Smooth muscle cell (in vitro differentiated cells): Measurements from ENCODE around the gene PPEF1. TPM values are rescaled to one million over a fixed set of nuclear protein-coding genes. Genes with fewer than 3 reads are reported as not detected.

Experiments used
- DNase-seq: peaks from one replicate; lab custom pipeline; 2025; ENCODE audit not compliant: unreplicated experiment; lab: John Stamatoyannopoulos, UW
- H2AFZ ChIP-seq: fragments of 200-600 bp; sonication (generic); 2 replicates; pipeline ENCODE4 v1.6.0; 2016; ENCODE audit warnings: antibody characterized with exemption, low read depth, mild to moderate bottlenecking
- H3F3A ChIP-seq: fragments of 200-600 bp; sonication (generic); 2 replicates; pipeline ENCODE4 v1.6.0; 2017; ENCODE audit warnings: antibody characterized with exemption, low read depth
- H3K27ac ChIP-seq: fragments of 200-600 bp; sonication (generic); 2 replicates; pipeline ENCODE4 v1.5.1; 2016; ENCODE audit warnings: low read depth, mild to moderate bottlenecking
- H3K27me3 ChIP-seq: fragments of 200-600 bp; sonication (generic); 2 replicates; pipeline ENCODE4 v1.6.1; 2016; ENCODE audit warnings: low read depth, mild to moderate bottlenecking
- H3K36me3 ChIP-seq: fragments of 200-600 bp; sonication (generic); 2 replicates; pipeline ENCODE4 v1.5.1; 2016; ENCODE audit warnings: low read depth
- H3K4me1 ChIP-seq: fragments of 200-600 bp; sonication (generic); 2 replicates; pipeline ENCODE4 v1.5.1; 2016; ENCODE audit warnings: low read depth
- H3K4me2 ChIP-seq: fragments of 200-600 bp; sonication (generic); 2 replicates; pipeline ENCODE4 v1.6.0; 2016; ENCODE audit warnings: mild to moderate bottlenecking
- H3K4me3 ChIP-seq: fragments of 200-600 bp; sonication (generic); 2 replicates; pipeline ENCODE4 v1.5.1; 2016; ENCODE audit warnings: mild to moderate bottlenecking
- H3K79me2 ChIP-seq: fragments of 200-600 bp; sonication (generic); 2 replicates; pipeline ENCODE4 v1.6.0; 2016; ENCODE audit warnings: low read depth, mild to moderate bottlenecking
- H3K9ac ChIP-seq: fragments of 200-600 bp; sonication (generic); 2 replicates; pipeline ENCODE4 v1.6.0; 2016; ENCODE audit warnings: low read depth
- H3K9me3 ChIP-seq: fragments of 200-600 bp; sonication (generic); replicated peaks from 2 replicates; pipeline ENCODE4 v1.5.1; 2016; ENCODE audit warnings: low read depth
- H4K20me1 ChIP-seq: fragments of 200-600 bp; sonication (generic); 2 replicates; pipeline ENCODE4 v1.6.0; 2016; ENCODE audit warnings: low read depth
- WGBS: methylation state at CpG from one replicate; pipeline ENCODE4 v1.1.7; 2016; ENCODE audit warnings: low lambda C conversion rate; 5-methylcytosine and 5-hydroxymethylcytosine counted together
- polyA plus RNA-seq: library from polyadenylated mRNA; unstranded; fragments of >200 nt; fragmentation: Nextera tagmentation; extraction: Ambion mirVana; gene quantifications from 2 replicates; pipeline ENCODE4 v1.2.1, GENCODE V29; 2016
- total RNA-seq: library from RNA; depleted of rRNA; stranded (reverse); fragments of >200 nt; gene quantifications from 2 replicates; pipeline ENCODE4 v1.2.3, GENCODE V29; 2014
- TF ChIP-seq, protein P1 (sequence below): fragments of 200-600 bp; sonication (generic); IDR thresholded peaks from 2 replicates; pipeline ENCODE4 v1.5.1; 2017; ENCODE audit warnings: borderline replicate concordance, mild to moderate bottlenecking, antibody characterized with exemption; ENCODE audit not compliant: insufficient read depth, poor library complexity, severe bottlenecking

PPEF1 gene
- total and polyA plus RNA-seq, 2 experiments from 2014 or later: 0.32 to 0.40 TPM

DNA sequence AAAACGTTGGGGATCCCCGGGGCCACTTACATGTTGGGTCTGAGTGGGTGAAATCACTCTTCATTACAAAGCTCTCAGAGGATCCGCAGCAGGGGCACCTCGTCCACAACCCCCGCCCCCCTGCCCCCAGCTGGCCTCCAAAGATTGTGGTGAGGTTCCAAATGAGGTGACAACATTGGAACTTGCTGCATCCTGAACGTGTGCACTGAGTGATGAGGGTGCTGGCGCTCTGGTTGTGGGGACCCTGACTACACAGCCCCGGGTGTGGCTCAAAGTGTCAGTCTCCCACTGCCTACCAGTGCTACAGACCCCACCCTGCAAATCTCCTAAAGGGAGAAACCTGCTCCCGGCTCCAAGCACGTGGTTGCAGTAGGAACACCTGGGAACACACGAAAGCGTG, 164.5 kb downstream of the PPEF1 start:
- no peak overlapping the region for H3K4me3 ChIP-seq
- H3K36me3 ChIP-seq: no peaks in the 10 kb centered on the region
- WGBS: 67% methylated on average over 12 of the region's 12 CpGs
- no peaks in the 10 kb centered on the region for H3K9me3 ChIP-seq
- H3K79me2 ChIP-seq: no peaks in the 10 kb centered on the region
- no peak overlapping the region for H3K27ac ChIP-seq
- no peaks in the 10 kb centered on the region for H3K27me3 ChIP-seq
- no peak for DNase-seq
- no peak overlapping the region for H3K4me2 ChIP-seq
- H4K20me1 ChIP-seq: no peaks in the 10 kb centered on the region
- no peak overlapping the region for H2AFZ ChIP-seq
- no peaks in the 10 kb centered on the region for H3F3A ChIP-seq
- no peaks in the 10 kb centered on the region for H3K4me1 ChIP-seq
- TF ChIP-seq, protein P1, sequence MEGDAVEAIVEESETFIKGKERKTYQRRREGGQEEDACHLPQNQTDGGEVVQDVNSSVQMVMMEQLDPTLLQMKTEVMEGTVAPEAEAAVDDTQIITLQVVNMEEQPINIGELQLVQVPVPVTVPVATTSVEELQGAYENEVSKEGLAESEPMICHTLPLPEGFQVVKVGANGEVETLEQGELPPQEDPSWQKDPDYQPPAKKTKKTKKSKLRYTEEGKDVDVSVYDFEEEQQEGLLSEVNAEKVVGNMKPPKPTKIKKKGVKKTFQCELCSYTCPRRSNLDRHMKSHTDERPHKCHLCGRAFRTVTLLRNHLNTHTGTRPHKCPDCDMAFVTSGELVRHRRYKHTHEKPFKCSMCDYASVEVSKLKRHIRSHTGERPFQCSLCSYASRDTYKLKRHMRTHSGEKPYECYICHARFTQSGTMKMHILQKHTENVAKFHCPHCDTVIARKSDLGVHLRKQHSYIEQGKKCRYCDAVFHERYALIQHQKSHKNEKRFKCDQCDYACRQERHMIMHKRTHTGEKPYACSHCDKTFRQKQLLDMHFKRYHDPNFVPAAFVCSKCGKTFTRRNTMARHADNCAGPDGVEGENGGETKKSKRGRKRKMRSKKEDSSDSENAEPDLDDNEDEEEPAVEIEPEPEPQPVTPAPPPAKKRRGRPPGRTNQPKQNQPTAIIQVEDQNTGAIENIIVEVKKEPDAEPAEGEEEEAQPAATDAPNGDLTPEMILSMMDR: no peak
- no peak overlapping the region for H3K9ac ChIP-seq

DNA sequence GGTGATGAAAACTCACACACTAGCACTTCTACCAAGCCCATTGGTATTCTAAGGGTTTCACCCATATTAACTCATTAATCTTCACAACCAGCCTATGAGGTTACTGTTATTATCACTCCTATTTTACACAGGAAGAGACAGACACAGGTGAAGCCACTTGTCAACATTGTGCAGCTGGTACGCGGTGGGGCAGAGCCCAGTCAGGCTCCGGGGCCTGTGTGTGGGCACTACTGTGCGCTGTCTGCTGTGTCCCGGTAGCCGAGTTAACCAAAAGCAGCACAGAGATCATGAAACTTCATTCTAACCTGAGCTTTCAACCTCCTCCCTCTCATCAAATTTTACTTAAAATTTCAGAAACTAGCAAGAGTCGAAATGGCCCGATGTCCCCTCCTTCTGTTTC, 165.2 kb downstream of the PPEF1 start:
- Histone ChIP-seq H3K4me1 (no peaks in the 10 kb centered on the region), H3K27me3 (no peaks in the 10 kb centered on the region), H3F3A (no peaks in the 10 kb centered on the region), H3K79me2 (no peaks in the 10 kb centered on the region), H2AFZ (no peak overlapping the region), H4K20me1 (no peaks in the 10 kb centered on the region), H3K4me2 (no peak overlapping the region), H3K4me3 (no peak overlapping the region), H3K9me3 (no peaks in the 10 kb centered on the region), H3K36me3 (no peaks in the 10 kb centered on the region), H3K27ac (peak overlapping the region; percentile 43), H3K9ac (no peak overlapping the region)
- TF ChIP-seq, protein P1: no peak
- DNase-seq: no peak
- WGBS: 94% methylated on average over 8 of the region's 8 CpGs

DNA sequence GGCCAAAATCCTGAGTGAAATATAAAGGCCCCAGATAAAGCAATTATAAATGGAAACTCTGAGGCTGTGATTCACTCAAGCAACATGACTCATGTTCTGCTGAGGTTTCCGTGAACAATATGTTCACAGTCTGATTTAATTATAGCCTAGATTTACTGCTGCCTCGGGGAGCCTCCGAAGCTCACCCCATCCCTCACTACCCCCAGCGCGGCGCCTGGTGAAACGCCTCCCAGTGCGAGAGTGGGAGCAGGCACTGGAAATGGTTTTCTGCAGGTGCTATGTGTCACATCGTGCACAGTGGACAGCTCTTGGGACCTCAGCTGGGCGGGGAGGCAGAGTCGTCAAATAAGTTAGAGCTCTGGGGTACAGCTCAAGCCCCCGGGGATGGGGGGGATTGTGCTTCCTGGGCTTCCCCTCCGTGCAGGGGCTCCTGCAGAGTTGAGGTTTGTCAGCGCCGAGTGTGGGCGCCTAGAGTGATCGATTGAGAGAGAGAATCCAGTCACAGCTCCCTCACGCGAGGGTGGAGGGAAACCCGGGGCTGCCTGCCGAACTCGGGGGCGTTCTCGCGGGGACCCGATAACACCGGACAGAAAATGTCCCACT, 165.8 kb downstream of the PPEF1 start:
- Histone ChIP-seq H3K4me2 (peak overlapping the region; percentile 32), H3K9me3 (no peaks in the 10 kb centered on the region), H3K79me2 (no peaks in the 10 kb centered on the region), H3K27me3 (no peaks in the 10 kb centered on the region), H3K27ac (peak overlapping the region; percentile 43), H3K4me3 (no peak overlapping the region), H3K4me1 (no peaks in the 10 kb centered on the region), H3K36me3 (no peaks in the 10 kb centered on the region), H3K9ac (no peak overlapping the region), H2AFZ (no peak overlapping the region), H4K20me1 (no peaks in the 10 kb centered on the region), H3F3A (no peaks in the 10 kb centered on the region)
- no peak for DNase-seq
- 75% methylated on average over 27 of the region's 27 CpGs for WGBS
- TF ChIP-seq, protein P1: no peak

DNA sequence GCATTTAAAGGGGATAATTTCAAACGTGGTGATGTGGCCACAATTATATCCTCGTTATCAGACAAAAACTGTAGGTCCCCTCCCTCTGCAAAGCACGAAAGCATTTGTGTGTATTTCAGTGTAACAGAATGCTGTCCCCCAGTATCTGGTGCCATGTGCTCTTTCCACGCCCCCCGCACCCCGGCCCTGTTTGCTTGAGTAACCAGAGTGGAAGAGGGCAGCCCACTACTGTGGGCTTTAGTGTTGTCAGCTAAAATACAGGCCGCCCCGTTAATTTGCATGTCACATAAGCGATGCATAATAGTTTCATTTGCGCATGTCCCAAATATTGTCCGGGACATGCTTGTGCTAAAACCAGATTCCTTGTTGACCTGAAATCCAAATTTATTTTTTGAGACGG, 166.4 kb downstream of the PPEF1 start:
- TF ChIP-seq, protein P1: no peak
- Histone ChIP-seq H3K4me2 (no peak overlapping the region), H3K9me3 (no peaks in the 10 kb centered on the region), H4K20me1 (no peaks in the 10 kb centered on the region), H3K4me3 (no peak overlapping the region), H3K79me2 (no peaks in the 10 kb centered on the region), H3K27ac (no peak overlapping the region), H3K36me3 (no peaks in the 10 kb centered on the region), H3K9ac (no peak overlapping the region), H3K27me3 (no peaks in the 10 kb centered on the region), H2AFZ (no peak overlapping the region), H3F3A (no peaks in the 10 kb centered on the region), H3K4me1 (no peaks in the 10 kb centered on the region)
- no peak for DNase-seq
- 88% methylated on average over 12 of the region's 12 CpGs for WGBS
